Endothelial cell (in vitro differentiated cells): ENCODE measurements around the gene SEC16A. TPM values are rescaled to one million over a fixed set of nuclear protein-coding genes. Genes with fewer than 3 reads are reported as not detected.

Source experiments
- DNase-seq: peaks from one replicate; pipeline ENCODE4 v3.0.0; 2021; ENCODE audit warnings: low spot score
- H3K27ac Mint-ChIP-seq: one replicate; pipeline ENCODE4 v1.8.0; 2021; ENCODE audit warnings: mixed read lengths, inconsistent platforms; ENCODE audit not compliant: unreplicated experiment
- H3K27me3 Mint-ChIP-seq: one replicate; pipeline ENCODE4 v1.8.0; 2021; ENCODE audit warnings: mild to moderate bottlenecking, moderate library complexity, mixed read lengths, inconsistent platforms; ENCODE audit not compliant: unreplicated experiment
- H3K36me3 Mint-ChIP-seq: one replicate; pipeline ENCODE4 v1.8.0; 2021; ENCODE audit warnings: mild to moderate bottlenecking, low read depth, mixed read lengths, inconsistent platforms; ENCODE audit not compliant: unreplicated experiment
- H3K4me1 Mint-ChIP-seq: one replicate; pipeline ENCODE4 v1.8.0; 2021; ENCODE audit warnings: mild to moderate bottlenecking, mixed read lengths, inconsistent platforms; ENCODE audit not compliant: unreplicated experiment
- H3K4me3 Mint-ChIP-seq: one replicate; pipeline ENCODE4 v1.8.0; 2021; ENCODE audit warnings: mild to moderate bottlenecking, mixed read lengths, inconsistent platforms; ENCODE audit not compliant: unreplicated experiment
- H3K9me3 Mint-ChIP-seq: one replicate; pipeline ENCODE4 v1.8.0; 2021; ENCODE audit warnings: mixed read lengths, inconsistent platforms; ENCODE audit not compliant: unreplicated experiment
- CTCF ChIP-seq: fragments of 200-600 bp; sonication (generic); IDR thresholded peaks from one replicate; pipeline ENCODE4 v1.5.0; 2021; ENCODE audit warnings: antibody characterized with exemption; ENCODE audit not compliant: unreplicated experiment
- total RNA-seq: library from RNA; stranded (reverse); fragmentation: NEBNext Ultra II Directional; extraction: Animal tissue kit (Norgen Biotek cat#: 25700); gene quantifications from one replicate; pipeline ENCODE4 v1.2.1, GENCODE V29; 2021; ENCODE audit not compliant: unreplicated experiment

The SEC16A gene
- total RNA-seq, 1 donor from 2014 or later = 79.5 TPM

DNA sequence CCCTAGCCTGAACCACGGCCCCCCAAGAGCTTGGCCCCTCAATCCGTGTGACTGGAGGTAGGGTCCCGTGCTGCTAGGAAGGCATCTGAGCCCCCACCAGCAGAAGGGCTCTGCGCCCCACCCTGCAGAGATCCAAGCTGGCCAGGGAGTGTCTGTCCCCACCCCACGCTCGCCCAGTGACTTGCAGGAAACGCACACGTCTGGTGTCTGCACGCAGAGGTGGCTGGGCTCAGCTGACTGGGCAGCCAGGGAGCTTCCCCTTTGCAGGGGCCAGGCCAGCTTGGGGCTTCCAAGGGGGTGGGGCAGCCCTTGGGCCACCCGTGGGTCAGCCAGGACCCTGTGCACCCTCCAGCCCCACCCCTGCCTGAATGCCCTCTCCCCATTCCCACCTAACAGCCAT is 38.7 kb upstream of the SEC16A start:
- H3K4me1 Mint-ChIP-seq = no peaks in the 10 kb centered on the region
- H3K27me3 Mint-ChIP-seq = peaks cover 17% of the 10 kb centered on the region
- H3K36me3 Mint-ChIP-seq = peaks cover 3% of the 10 kb centered on the region
- no peak overlapping the region for H3K27ac Mint-ChIP-seq
- no peak for DNase-seq
- H3K4me3 Mint-ChIP-seq = no peak overlapping the region
- no peak for TF ChIP-seq CTCF
- H3K9me3 Mint-ChIP-seq = no peaks in the 10 kb centered on the region

DNA sequence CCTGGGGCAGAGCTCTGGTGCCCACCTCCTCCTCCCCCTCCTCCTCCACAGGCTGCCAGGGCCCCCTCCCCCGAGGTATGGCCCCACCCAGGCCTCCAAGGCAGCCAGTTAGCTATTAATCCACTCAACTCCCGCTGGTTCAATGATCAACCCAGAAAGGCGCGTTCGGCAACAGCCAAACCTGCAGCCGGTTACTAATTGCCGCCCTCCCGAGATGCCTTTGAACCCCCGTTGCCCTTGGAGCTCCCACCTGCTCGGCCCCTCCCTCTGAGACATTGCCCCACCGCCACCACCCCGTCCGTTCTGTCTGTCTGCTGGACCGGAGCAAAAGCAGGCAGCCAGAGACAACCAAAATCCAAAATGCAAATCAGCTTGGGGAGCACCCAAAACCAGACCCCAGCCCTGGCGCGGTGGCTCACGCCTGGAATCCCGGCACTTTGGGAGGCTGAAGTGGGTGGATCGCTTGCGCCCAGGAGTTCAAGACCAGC is 37.3 kb upstream of the SEC16A start:
- H3K27me3 Mint-ChIP-seq = peaks cover 15% of the 10 kb centered on the region
- no peak overlapping the region for H3K4me3 Mint-ChIP-seq
- no peaks in the 10 kb centered on the region for H3K4me1 Mint-ChIP-seq
- H3K9me3 Mint-ChIP-seq = no peaks in the 10 kb centered on the region
- peaks cover 3% of the 10 kb centered on the region for H3K36me3 Mint-ChIP-seq
- peak overlapping the region; percentile 9 for H3K27ac Mint-ChIP-seq
- TF ChIP-seq CTCF = no peak
- DNase-seq = no peak

DNA sequence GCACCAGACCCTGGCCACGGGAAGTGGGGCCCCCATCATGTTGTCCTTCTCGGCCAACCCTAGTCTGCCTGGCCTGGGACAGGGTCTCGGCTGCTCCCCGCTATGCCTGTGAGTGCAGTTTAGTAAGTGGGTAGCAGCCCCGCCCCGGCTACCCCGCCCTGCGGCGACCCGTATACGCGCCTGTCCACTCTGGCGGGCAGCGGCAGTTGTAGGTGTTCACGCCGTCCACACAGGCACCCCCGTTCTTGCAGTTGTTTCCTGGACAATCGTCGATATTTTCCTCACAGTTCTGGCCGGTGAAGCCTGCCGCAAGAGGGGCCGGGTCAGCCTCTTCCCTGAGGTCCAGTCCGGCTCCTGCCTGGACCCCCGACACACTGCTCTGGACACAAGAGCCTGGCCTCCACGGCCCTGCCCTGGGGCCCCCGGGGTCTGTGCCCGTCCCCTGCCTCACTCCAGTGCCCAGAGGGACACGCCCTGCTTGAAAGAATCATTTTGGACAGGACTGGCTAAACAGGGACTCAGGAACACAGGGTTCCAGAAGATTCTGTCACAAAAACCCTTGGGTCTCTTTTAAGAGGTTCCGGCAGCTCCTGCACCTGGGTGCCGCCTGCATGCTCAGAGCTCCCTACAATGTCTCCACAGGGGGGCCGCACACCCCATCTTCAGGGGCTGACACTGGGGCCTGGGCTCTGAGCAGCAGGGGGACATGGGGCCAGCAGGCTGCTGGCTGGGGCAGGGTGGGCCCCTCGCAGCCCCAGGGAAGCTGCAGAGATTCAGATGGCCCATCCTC is 36.6 kb upstream of the SEC16A start:
- Mint-ChIP-seq H3K4me3 (no peak overlapping the region), H3K9me3 (no peaks in the 10 kb centered on the region), H3K27me3 (peaks cover 11% of the 10 kb centered on the region), H3K36me3 (peaks cover 3% of the 10 kb centered on the region), H3K27ac (no peak overlapping the region), H3K4me1 (no peaks in the 10 kb centered on the region)
- no peak for TF ChIP-seq CTCF
- DNase-seq = no peak

- H3K4me1 Mint-ChIP-seq = no peaks in the 10 kb centered on the region
- H3K27ac Mint-ChIP-seq = no peak overlapping the region
- no peak for TF ChIP-seq CTCF
- no peak overlapping the region for H3K4me3 Mint-ChIP-seq
- H3K27me3 Mint-ChIP-seq = peaks cover 13% of the 10 kb centered on the region
- H3K9me3 Mint-ChIP-seq = no peaks in the 10 kb centered on the region
- DNase-seq = no peak
- H3K36me3 Mint-ChIP-seq = peaks cover 3% of the 10 kb centered on the region
These were observed 35.8 kb upstream of the SEC16A start for GRCh38 chr9:136518623-136519022.

GRCh38 chr9:136517950-136518349 is 35.1 kb upstream of the SEC16A start:
- Mint-ChIP-seq H3K4me3 (no peak overlapping the region), H3K27ac (no peak overlapping the region), H3K4me1 (no peaks in the 10 kb centered on the region), H3K27me3 (peaks cover 13% of the 10 kb centered on the region), H3K9me3 (no peaks in the 10 kb centered on the region), H3K36me3 (peaks cover 3% of the 10 kb centered on the region)
- no peak for TF ChIP-seq CTCF
- no peak for DNase-seq
